K562 (cell line): ENCODE data around the gene MFAP1. TPM values are rescaled to one million over a fixed set of nuclear protein-coding genes. Genes with fewer than 3 reads are reported as not detected.

ENCODE experiments used
- ARID3A ChIP-seq: IDR thresholded peaks from 2 replicates; pipeline ENCODE4 v1.6.1; 2012; ENCODE audit warnings: low read depth, low read length, improper control_type of control experiment, borderline replicate concordance
- ATF3 ChIP-seq, 2 experiments: fragments of 450-650 bp in 1 of 2; sonication (generic) in 1 of 2; formaldehyde crosslinking in 1 of 2; IDR thresholded peaks in 1 of 2; conservative IDR thresholded peaks in 1 of 2; 2 replicates each; pipeline versions ENCODE4 v1.6.1 to v1.8.1; 2016 to 2023; ENCODE audit warnings: mild to moderate bottlenecking in 2 of 2, moderate library complexity in 2 of 2, inconsistent platforms in 1 of 2, missing genetic modification reagents in 1 of 2
- BCOR ChIP-seq: fragments of 450-650 bp; IDR thresholded peaks from 2 replicates; pipeline ENCODE4 v1.6.1; 2016
- CC2D1A ChIP-seq: fragments of 450-650 bp; IDR thresholded peaks from 2 replicates; pipeline ENCODE4 v1.6.1; 2017; ENCODE audit warnings: mild to moderate bottlenecking
- DIDO1 ChIP-seq: fragments of 450-650 bp; IDR thresholded peaks from 2 replicates; pipeline ENCODE4 v1.6.1; 2016; ENCODE audit warnings: low read depth, missing biosample characterization, missing genetic modification characterization
- HOMEZ ChIP-seq: fragments of 250-450 bp; sonication (Bioruptor Pico); IDR thresholded peaks from 2 replicates; pipeline ENCODE4 v1.4.0; 2020; ENCODE audit warnings: mild to moderate bottlenecking, moderate library complexity
- RBBP5 ChIP-seq: fragments of 200-600 bp; sonication (generic); IDR thresholded peaks from 2 replicates; pipeline ENCODE4 v1.6.1; 2012; ENCODE audit warnings: borderline replicate concordance, mild to moderate bottlenecking, low read length, control low read depth, inconsistent platforms; ENCODE audit not compliant: insufficient read depth, poor library complexity, severe bottlenecking
- RBM22 ChIP-seq: fragments of 200-400 bp; formaldehyde crosslinking; IDR thresholded peaks from 2 replicates; pipeline ENCODE4 v1.6.1; 2018; ENCODE audit warnings: low read length, low read depth; ENCODE audit not compliant: poor library complexity, severe bottlenecking
- TARDBP ChIP-seq: fragments of 450-650 bp; IDR thresholded peaks from 2 replicates; pipeline ENCODE4 v1.6.1; 2016
- THAP7 ChIP-seq: fragments of 250-450 bp; sonication (Bioruptor Pico); IDR thresholded peaks from 2 replicates; pipeline ENCODE4 v1.5.0; 2021
- TRIM28 ChIP-seq: fragments of 450-650 bp; IDR thresholded peaks from 2 replicates; pipeline ENCODE4 v1.6.1; 2017
- ZBTB33 ChIP-seq: sonication (generic); formaldehyde crosslinking; IDR thresholded peaks from 2 replicates; pipeline ENCODE4 v1.8.1; 2023; ENCODE audit warnings: mild to moderate bottlenecking, missing genetic modification reagents
- ZFP30 ChIP-seq: fragments of 250-450 bp; sonication (Bioruptor Pico); IDR thresholded peaks from 2 replicates; pipeline ENCODE4 v1.8.0; 2022; ENCODE audit warnings: moderate library complexity, mild to moderate bottlenecking, inconsistent platforms, borderline replicate concordance
- ZNF57 ChIP-seq: fragments of 450-650 bp; formaldehyde crosslinking; IDR thresholded peaks from 2 replicates; pipeline ENCODE4 v1.4.0; 2020; ENCODE audit warnings: mild to moderate bottlenecking, moderate library complexity
- ZNF655 ChIP-seq: fragments of 250-450 bp; sonication (Bioruptor Pico); IDR thresholded peaks from 2 replicates; pipeline ENCODE4 v1.5.0; 2021
- ZNF707 ChIP-seq: fragments of 250-450 bp; sonication (Bioruptor Pico); conservative IDR thresholded peaks from 2 replicates; pipeline ENCODE4 v1.8.0; 2022; ENCODE audit warnings: inconsistent platforms, mild to moderate bottlenecking, moderate library complexity
- polyA plus RNA-seq, 8 experiments: library from polyadenylated mRNA; depleted of rRNA in 4 of 8; stranded (reverse) in 5 of 8; unstranded in 3 of 8; fragments of >200 nt; fragmentation: Nextera tagmentation in 2 of 8; fragmentation: Illumina TruSeq in 1 of 8; extraction: Ambion mirVana in 2 of 8; extraction: Trizol in 1 of 8; gene quantifications; 2 replicates each; pipeline versions ENCODE4 v1.2.1 to v1.2.3, GENCODE V29; 2011 to 2014; ENCODE audit warnings: inconsistent platforms in 1 of 8, missing spikeins in 1 of 8
- total RNA-seq, 7 experiments: library from RNA; depleted of rRNA in 6 of 7; stranded (reverse); fragments of >200 nt in 6 of 7; fragmentation: Illumina TruSeq in 2 of 7; extraction: Trizol in 2 of 7; gene quantifications; 2 replicates each; pipeline versions ENCODE4 v1.2.1 to v1.2.3, GENCODE V29; 2011 to 2021; ENCODE audit warnings: low replicate concordance in 1 of 7

MFAP1 gene
- total and polyA plus RNA-seq, 9 of the 15 experiments (the other 6 are each of a cell fraction or from before 2014, with no cell fraction given) = 34.9 to 64.1 (median 48.2) TPM

- TF ChIP-seq ZNF655 (CRISPR knock-in tag) = no peak
- peak; percentile 81 for TF ChIP-seq RBBP5
- no peak for TF ChIP-seq ZNF57
- no peak for TF ChIP-seq HOMEZ (CRISPR knock-in tag)
- peak; percentile 83 for TF ChIP-seq BCOR
- no peak for TF ChIP-seq THAP7
- no peak for TF ChIP-seq TARDBP
- no peak for TF ChIP-seq RBM22
- TF ChIP-seq ZBTB33 (CRISPR knock-in tag) = peak; percentile 34; the same call in 1 of the 2 replicates
- TF ChIP-seq ARID3A = no peak
- 0 out of 2 replicates have a peak, but pooled peaks have one; percentile 22 for TF ChIP-seq CC2D1A
- peak; percentile 86 for TF ChIP-seq TRIM28
- TF ChIP-seq ATF3 (IDR thresholded peaks at IDR 0.05) = peak; percentile 52; the same call in 1 of the 2 replicates
- TF ChIP-seq ATF3 (CRISPR knock-in tag; conservative IDR thresholded peaks at IDR 0.05) = peak; percentile 67; the same call in 1 of the 2 replicates
- TF ChIP-seq ZNF707 (CRISPR knock-in tag) = no peak
- no peak for TF ChIP-seq ZFP30 (CRISPR knock-in tag)
- TF ChIP-seq DIDO1 (tag) = no peak
These were observed 2.2 kb upstream of the MFAP1 start, which contains the start of gene WDR76 (continued) for GRCh38 chr15:43826508-43827341.
